HepG2 (cell line): ENCODE results near the gene SNRNP48. TPM values are rescaled to one million over a fixed set of nuclear protein-coding genes. Genes with fewer than 3 reads are reported as not detected.
A peak's percentile ranks its signal among the peaks of the same experiment; 100 is the strongest.

Experiments
- ATAC-seq: fragments of 200-7000 bp; cut with Tn5 transposase; 3 replicates; pipeline ENCODE4 v1.9.1; 2020; ENCODE audit warnings: mild to moderate bottlenecking, moderate library complexity
- BruUV-seq: library from RNA; stranded (reverse); fragments of 400-500 nt; replicated peaks from 2 replicates; lab custom pipeline; 2021; lab: Mats Ljungman, UMichigan
- CTCF ChIA-PET: fragments of 300-600 bp; formaldehyde crosslinking; extraction: SDS; loops from one replicate; lab custom pipeline; 2021; ENCODE audit warnings: low total read pairs, inconsistent platforms, low intra/inter-chr PET ratio; lab: Yijun Ruan, JAX
- POLR2A ChIA-PET: fragments of 350-600 bp; sonication (Branson Sonifier 250); formaldehyde crosslinking; loops from one replicate; lab custom pipeline; 2020; ENCODE audit warnings: antibody characterized with exemption, inconsistent platforms; lab: Yijun Ruan, JAX
- DNase-seq: peaks from one replicate; pipeline ENCODE4 v3.0.0-alpha.2; 2015; ENCODE audit warnings: low spot score
- FAIRE-seq: peaks from 3 replicates; lab custom pipeline; 2011; peaks lifted over from hg19 to GRCh38; lab: Jason Lieb, UNC
- H2AFZ ChIP-seq: one replicate; pipeline ENCODE4 v1.6.1; 2011; ENCODE audit warnings: low read length, inconsistent platforms
- H3K27ac ChIP-seq: fragments of 300-600 bp; 3 replicates; pipeline ENCODE4 v1.8.0; 2011; ENCODE audit warnings: mixed run types, mild to moderate bottlenecking, mixed read lengths, low read length, inconsistent platforms; ENCODE audit not compliant: insufficient read depth; ENCODE audit errors: extremely low read length
- H3K27me3 ChIP-seq, 2 experiments: fragments of 200-600 bp in 1 of 2; 2 replicates in 1 of 2; 3 replicates in 1 of 2; pipeline versions ENCODE4 v1.6.0 to v1.8.0; 2011; ENCODE audit warnings: low read length in 2 of 2, mild to moderate bottlenecking in 2 of 2, moderate library complexity in 2 of 2, inconsistent platforms in 1 of 2; ENCODE audit not compliant: insufficient read depth in 2 of 2, control insufficient read depth in 1 of 2
- H3K36me3 ChIP-seq, 2 experiments: fragments of 200-600 bp in 1 of 2; replicated peaks in 1 of 2; 2 replicates in 1 of 2; 3 replicates in 1 of 2; pipeline versions ENCODE4 v1.5.1 to v1.8.0; 2011; ENCODE audit warnings: low read length in 2 of 2, inconsistent platforms in 1 of 2; ENCODE audit not compliant: insufficient read depth in 2 of 2, control insufficient read depth in 1 of 2
- H3K4me1 ChIP-seq: 2 replicates; pipeline ENCODE4 v1.5.1; 2012; ENCODE audit warnings: low read length, inconsistent platforms; ENCODE audit not compliant: insufficient read depth
- H3K4me2 ChIP-seq: 2 replicates; pipeline ENCODE4 v1.6.0; 2011; ENCODE audit warnings: low read depth, low read length, inconsistent platforms
- H3K4me3 ChIP-seq, 3 experiments: fragments of 200-600 bp in 1 of 3; sonication (generic), shearing (Covaris generic) in 1 of 3; replicated peaks in 1 of 3; 2 replicates each; pipeline ENCODE4 v1.5.1; 2011 to 2016; ENCODE audit warnings: low read length in 3 of 3, inconsistent platforms in 2 of 3, low read depth in 2 of 3, mild to moderate bottlenecking in 2 of 3, control low read depth in 1 of 3, mixed read lengths in 1 of 3; ENCODE audit not compliant: insufficient read depth in 1 of 3
- H3K79me2 ChIP-seq: one replicate; pipeline ENCODE4 v1.6.1; 2011; ENCODE audit warnings: low read length, inconsistent platforms; ENCODE audit not compliant: insufficient read depth
- H3K9ac ChIP-seq: 2 replicates; pipeline ENCODE4 v1.6.0; 2011; ENCODE audit warnings: mild to moderate bottlenecking, low read depth, low read length, inconsistent platforms; ENCODE audit not compliant: insufficient read depth
- H3K9me3 ChIP-seq: 2 replicates; pipeline ENCODE4 v1.5.1; 2012; ENCODE audit warnings: mild to moderate bottlenecking, low read length
- H4K20me1 ChIP-seq: 2 replicates; pipeline ENCODE4 v1.6.0; 2011; ENCODE audit warnings: inconsistent platforms, mild to moderate bottlenecking, low read length, moderate library complexity; ENCODE audit not compliant: insufficient read depth
- ATF2 ChIP-seq: sonication (generic); formaldehyde crosslinking; IDR thresholded peaks from 2 replicates; pipeline ENCODE4 v1.4.0; 2020; ENCODE audit warnings: missing genetic modification reagents
- FUBP1 ChIP-seq: sonication (generic); formaldehyde crosslinking; IDR thresholded peaks from 2 replicates; pipeline ENCODE4 v1.5.1; 2020; ENCODE audit warnings: missing genetic modification reagents, mild to moderate bottlenecking, borderline replicate concordance
- KLF9 ChIP-seq: IDR thresholded peaks from 2 replicates; pipeline ENCODE4 v1.6.1; 2016; ENCODE audit warnings: low read depth
- NFYC ChIP-seq: IDR thresholded peaks from 2 replicates; pipeline ENCODE4 v1.6.1; 2016; ENCODE audit warnings: missing genetic modification reagents, missing compliant biosample characterization
- POLR2A ChIP-seq, 2 experiments: IDR thresholded peaks; 2 replicates each; pipeline ENCODE4 v1.6.1; 2011; ENCODE audit warnings: low read depth in 2 of 2, low read length in 2 of 2, mild to moderate bottlenecking in 1 of 2, moderate library complexity in 1 of 2; ENCODE audit not compliant: insufficient read depth in 1 of 2
- RBM22 ChIP-seq: fragments of 200-400 bp; formaldehyde crosslinking; optimal IDR thresholded peaks from 2 replicates; pipeline ENCODE3; 2017; ENCODE audit warnings: mild to moderate bottlenecking, low read length, moderate library complexity
- ZNF329 ChIP-seq: sonication (generic); formaldehyde crosslinking; IDR thresholded peaks from 2 replicates; pipeline ENCODE4 v1.9.0; 2021; ENCODE audit warnings: low read depth, mild to moderate bottlenecking, missing genetic modification reagents
- WGBS: methylation state at CpG from one replicate; pipeline ENCODE4 v1.1.6; 2017; ENCODE audit warnings: low lambda C conversion rate; 5-methylcytosine and 5-hydroxymethylcytosine counted together
- in situ Hi-C: cut with HindIII; loops from 2 replicates; pipeline ENCODE4 v1.10.0; 2017; ENCODE audit warnings: low pct_unique_long_range_greater_than_20kb; ENCODE audit not compliant: extremely low pct_ligation_motif_present
- intact Hi-C: fragments of 100-400 bp; cut with micrococcal nuclease; formaldehyde crosslinking; loops from one replicate; pipeline ENCODE4 v1.10.0; 2022; ENCODE audit not compliant: unreplicated experiment
- polyA plus RNA-seq, 8 experiments: library from polyadenylated mRNA; depleted of rRNA in 3 of 8; stranded (reverse) in 7 of 8; unstranded in 1 of 8; fragments of >200 nt; fragmentation: Illumina TruSeq in 4 of 8; extraction: Trizol in 4 of 8; gene quantifications; 2 replicates each; pipeline versions ENCODE4 v1.2.1 to v1.2.3, GENCODE V29; 2011 to 2016; ENCODE audit warnings: low read depth in 4 of 8, missing spikeins in 1 of 8, mixed read lengths in 1 of 8; ENCODE audit not compliant: insufficient read depth in 1 of 8
- total RNA-seq, 5 experiments: library from RNA; depleted of rRNA; stranded (reverse); fragments of >200 nt; fragmentation: Illumina TruSeq; extraction: Trizol; gene quantifications; 2 replicates each; pipeline ENCODE4 v1.2.3, GENCODE V29; 2016; ENCODE audit warnings: low read depth in 1 of 5

Gene SNRNP48
- total and polyA plus RNA-seq, 2 of the 13 experiments (the other 11 are each of a cell fraction or from before 2014, with no cell fraction given), result 17.5 to 47.5 TPM

- H3K4me1 ChIP-seq, result no peaks in the 10 kb centered on the region
- no peak overlapping the region for H2AFZ ChIP-seq
- WGBS, result 98% methylated on average over 9 of the region's 9 CpGs
- no peak overlapping the region for H3K4me2 ChIP-seq
- H3K27ac ChIP-seq, result no peak overlapping the region
- FAIRE-seq (no peak), ATAC-seq (no peak), DNase-seq (no peak)
- in situ Hi-C loops, result no loop called here
- no peak overlapping the region for H3K4me3 ChIP-seq
- POLR2A ChIA-PET, result no interaction called here
- intact Hi-C loops, result no loop called here
- H3K36me3 ChIP-seq, result peaks cover 58 to 97% of the 10 kb centered on the region in 2 experiments
- H4K20me1 ChIP-seq, result peaks cover 4% of the 10 kb centered on the region; the same call in 1 of the 2 replicates
- BruUV-seq, result no TSS peak
- no peaks in the 10 kb centered on the region for H3K79me2 ChIP-seq
- no peaks in the 10 kb centered on the region for H3K9me3 ChIP-seq
- no peaks in the 10 kb centered on the region for H3K27me3 ChIP-seq
- TF ChIP-seq FUBP1 (CRISPR knock-in tag) (0 out of 2 replicates have a peak, but pooled peaks have one; percentile 52), POLR2A (IDR thresholded peaks at IDR 0.05; ENCODE audit: insufficient read depth in 1 of 2, low read depth in 2 of 2, low read length in 2 of 2) (0 out of 4 replicates have a peak, but pooled peaks of 1 of the 2 experiments have one; percentile 15), KLF9 (CRISPR knock-in tag) (no peak)
- CTCF ChIA-PET, result no interaction called here
- no peak overlapping the region for H3K9ac ChIP-seq
Observed at GRCh38 chr6:7572213-7572943, 17.6 kb upstream of the SNRNP48 start.

- in situ Hi-C loops, result no loop called here
- Histone ChIP-seq H3K79me2 (no peaks in the 10 kb centered on the region), H2AFZ (no peak overlapping the region), H4K20me1 (peaks cover 4% of the 10 kb centered on the region; the same call in 1 of the 2 replicates), H3K4me3 (no peak overlapping the region), H3K36me3 (peaks cover 58 to 96% of the 10 kb centered on the region in 2 experiments), H3K9ac (no peak overlapping the region), H3K27ac (no peak overlapping the region), H3K27me3 (no peaks in the 10 kb centered on the region), H3K9me3 (no peaks in the 10 kb centered on the region), H3K4me1 (peaks cover 10% of the 10 kb centered on the region), H3K4me2 (no peak overlapping the region)
- intact Hi-C loops, result no loop called here
- FAIRE-seq (no peak), ATAC-seq (no peak), DNase-seq (no peak)
- POLR2A ChIA-PET, result no interaction called here
- no TSS peak for BruUV-seq
- WGBS, result 98% methylated on average over 2 of the region's 2 CpGs
- CTCF ChIA-PET, result no interaction called here
- TF ChIP-seq RBM22 (peak; percentile 66), ATF2 (CRISPR knock-in tag) (no peak), NFYC (CRISPR knock-in tag) (no peak), ZNF329 (CRISPR knock-in tag) (no peak)
- TF ChIP-seq, all 625 proteins: peak for 1
Observed at GRCh38 chr6:7574500-7574899, 15.5 kb upstream of the SNRNP48 start.
